22Rv1 (cell line): ENCODE results near the gene EHD4.

Experiments used
- ZFX ChIP-seq: fragments of 450-650 bp; IDR thresholded peaks from 2 replicates; pipeline ENCODE4 v1.6.1; 2017; ENCODE audit warnings: antibody characterized with exemption, borderline replicate concordance
- TF ChIP-seq, protein P1 (sequence below): fragments of 450-650 bp; IDR thresholded peaks from 2 replicates; pipeline ENCODE4 v1.5.1; 2017; ENCODE audit warnings: mild to moderate bottlenecking

GRCh38 chr15:41982133-41982930, 10.0 kb upstream of the EHD4 start:
- TF ChIP-seq, protein P1, sequence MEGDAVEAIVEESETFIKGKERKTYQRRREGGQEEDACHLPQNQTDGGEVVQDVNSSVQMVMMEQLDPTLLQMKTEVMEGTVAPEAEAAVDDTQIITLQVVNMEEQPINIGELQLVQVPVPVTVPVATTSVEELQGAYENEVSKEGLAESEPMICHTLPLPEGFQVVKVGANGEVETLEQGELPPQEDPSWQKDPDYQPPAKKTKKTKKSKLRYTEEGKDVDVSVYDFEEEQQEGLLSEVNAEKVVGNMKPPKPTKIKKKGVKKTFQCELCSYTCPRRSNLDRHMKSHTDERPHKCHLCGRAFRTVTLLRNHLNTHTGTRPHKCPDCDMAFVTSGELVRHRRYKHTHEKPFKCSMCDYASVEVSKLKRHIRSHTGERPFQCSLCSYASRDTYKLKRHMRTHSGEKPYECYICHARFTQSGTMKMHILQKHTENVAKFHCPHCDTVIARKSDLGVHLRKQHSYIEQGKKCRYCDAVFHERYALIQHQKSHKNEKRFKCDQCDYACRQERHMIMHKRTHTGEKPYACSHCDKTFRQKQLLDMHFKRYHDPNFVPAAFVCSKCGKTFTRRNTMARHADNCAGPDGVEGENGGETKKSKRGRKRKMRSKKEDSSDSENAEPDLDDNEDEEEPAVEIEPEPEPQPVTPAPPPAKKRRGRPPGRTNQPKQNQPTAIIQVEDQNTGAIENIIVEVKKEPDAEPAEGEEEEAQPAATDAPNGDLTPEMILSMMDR = no peak
- TF ChIP-seq ZFX = no peak
